OCI-LY3 (cell line): Measurements from ENCODE around the gene B9D2.

Experiments
- CTCF ChIP-seq: fragments of 200-600, 300-600 bp; sonication (generic); IDR thresholded peaks from 2 replicates; pipeline ENCODE4 v1.5.1; 2014; ENCODE audit warnings: antibody characterized with exemption, low read length, low read depth
- EZH2phosphoT487 ChIP-seq: fragments of 200-600 bp; shearing (Covaris generic); IDR thresholded peaks from 2 replicates; pipeline ENCODE4 v1.6.1; 2018; ENCODE audit warnings: antibody characterized with exemption, mixed run types, low read depth

GRCh38 chr19:41330481-41330880 is 33.5 kb downstream of the B9D2 start:
- no peak for TF ChIP-seq CTCF
- no peak for TF ChIP-seq EZH2phosphoT487
